ENCODE data around the gene SRSF10.
A peak's percentile ranks its signal among the peaks of the same experiment; 100 is the strongest.

Gene SRSF10

DNA sequence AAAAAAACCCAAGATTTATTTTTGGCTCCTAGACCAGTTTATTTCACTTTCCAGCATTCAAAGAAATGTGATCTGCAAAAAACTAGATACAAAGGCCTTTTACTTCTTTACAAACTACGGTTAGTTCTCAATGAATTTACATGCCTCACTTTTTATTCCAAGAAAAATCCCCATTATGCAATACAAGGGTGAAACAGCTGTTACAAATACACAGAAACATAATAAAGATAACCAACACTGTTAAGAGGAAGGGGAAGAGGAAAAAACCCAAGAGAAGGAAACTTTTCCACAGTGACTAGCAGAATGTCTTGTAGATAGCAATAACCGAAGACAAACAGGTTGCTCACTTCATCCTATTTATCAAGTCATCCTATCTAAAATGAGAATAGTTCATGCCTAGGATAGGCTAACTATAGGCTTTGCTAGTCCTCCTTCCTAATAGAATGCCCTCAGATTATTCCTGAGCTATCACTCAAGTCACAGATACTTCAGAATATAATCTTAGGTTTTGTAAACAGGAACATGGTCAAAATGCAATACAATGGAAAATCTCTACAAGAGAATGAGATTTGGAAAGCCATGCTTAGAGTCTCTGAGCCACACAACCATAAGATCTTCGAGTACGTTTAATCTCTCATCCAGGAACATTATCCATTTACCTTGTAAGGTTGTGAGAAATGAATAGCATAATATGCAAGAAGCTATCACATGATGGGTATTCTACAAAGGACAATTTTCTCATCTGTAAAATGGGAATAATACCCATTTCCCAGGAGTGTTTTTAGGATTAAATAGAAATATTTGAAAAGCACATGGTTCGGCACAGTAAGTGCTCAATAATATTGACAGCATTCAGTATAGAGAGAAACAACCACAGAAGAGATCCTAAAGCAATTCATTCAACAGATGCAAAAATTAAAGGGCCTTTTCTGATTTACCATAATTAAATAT is 15.1 kb downstream of the SRSF10 start:
- peak overlapping the region; percentile 38; the same call in 1 of the 2 replicates for H3K9ac ChIP-seq (ENCODE audit: low read length)
- 0 out of 2 replicates have a peak, but pooled peaks cover 10% of the 10 kb centered on the region for H4K20me1 ChIP-seq (ENCODE audit: insufficient read depth, low read length)
- peaks cover 43% of the 10 kb centered on the region for H3K4me1 ChIP-seq (ENCODE audit: low read length)
- peak overlapping the region; percentile 58 for H3K4me2 ChIP-seq (ENCODE audit: low read length)
- H3K27ac ChIP-seq (ENCODE audit: low read length): peak overlapping the region; percentile 86
- no peak overlapping the region for H2AFZ ChIP-seq (ENCODE audit: low read depth, low read length)
- H3K4me3 ChIP-seq (ENCODE audit: low read length): peak overlapping the region; percentile 25
- no peaks in the 10 kb centered on the region for H3K27me3 ChIP-seq (ENCODE audit: low read depth, low read length)
- no peak for TF ChIP-seq EZH2phosphoT487 (IDR thresholded peaks at IDR 0.05; ENCODE audit: low read depth)
- TF ChIP-seq, protein P1, sequence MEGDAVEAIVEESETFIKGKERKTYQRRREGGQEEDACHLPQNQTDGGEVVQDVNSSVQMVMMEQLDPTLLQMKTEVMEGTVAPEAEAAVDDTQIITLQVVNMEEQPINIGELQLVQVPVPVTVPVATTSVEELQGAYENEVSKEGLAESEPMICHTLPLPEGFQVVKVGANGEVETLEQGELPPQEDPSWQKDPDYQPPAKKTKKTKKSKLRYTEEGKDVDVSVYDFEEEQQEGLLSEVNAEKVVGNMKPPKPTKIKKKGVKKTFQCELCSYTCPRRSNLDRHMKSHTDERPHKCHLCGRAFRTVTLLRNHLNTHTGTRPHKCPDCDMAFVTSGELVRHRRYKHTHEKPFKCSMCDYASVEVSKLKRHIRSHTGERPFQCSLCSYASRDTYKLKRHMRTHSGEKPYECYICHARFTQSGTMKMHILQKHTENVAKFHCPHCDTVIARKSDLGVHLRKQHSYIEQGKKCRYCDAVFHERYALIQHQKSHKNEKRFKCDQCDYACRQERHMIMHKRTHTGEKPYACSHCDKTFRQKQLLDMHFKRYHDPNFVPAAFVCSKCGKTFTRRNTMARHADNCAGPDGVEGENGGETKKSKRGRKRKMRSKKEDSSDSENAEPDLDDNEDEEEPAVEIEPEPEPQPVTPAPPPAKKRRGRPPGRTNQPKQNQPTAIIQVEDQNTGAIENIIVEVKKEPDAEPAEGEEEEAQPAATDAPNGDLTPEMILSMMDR (IDR thresholded peaks at IDR 0.05; ENCODE audit: low read depth, low read length): no peak
- no peaks in the 10 kb centered on the region for H3K9me3 ChIP-seq (ENCODE audit: insufficient read depth, low read length)
- H3K79me2 ChIP-seq (ENCODE audit: low read length): peaks cover 82% of the 10 kb centered on the region
- H3K36me3 ChIP-seq (replicated peaks; ENCODE audit: low read depth, low read length): peaks cover 30% of the 10 kb centered on the region

- Histone ChIP-seq H3K27me3 (ENCODE audit: low read depth, low read length) (no peaks in the 10 kb centered on the region), H3K9me3 (ENCODE audit: insufficient read depth, low read length) (no peaks in the 10 kb centered on the region), H3K4me1 (ENCODE audit: low read length) (peaks cover 43% of the 10 kb centered on the region), H3K4me2 (ENCODE audit: low read length) (peak overlapping the region; percentile 58), H3K79me2 (ENCODE audit: low read length) (peaks cover 79% of the 10 kb centered on the region), H3K36me3 (replicated peaks; ENCODE audit: low read depth, low read length) (peaks cover 30% of the 10 kb centered on the region), H3K4me3 (ENCODE audit: low read length) (peak overlapping the region; percentile 25), H4K20me1 (ENCODE audit: insufficient read depth, low read length) (0 out of 2 replicates have a peak, but pooled peaks cover 10% of the 10 kb centered on the region), H3K9ac (ENCODE audit: low read length) (peak overlapping the region; percentile 38; the same call in 1 of the 2 replicates), H2AFZ (ENCODE audit: low read depth, low read length) (no peak overlapping the region), H3K27ac (ENCODE audit: low read length) (peak overlapping the region; percentile 86)
- TF ChIP-seq EZH2phosphoT487 (IDR thresholded peaks at IDR 0.05; ENCODE audit: low read depth): no peak
- TF ChIP-seq, protein P1 (IDR thresholded peaks at IDR 0.05; ENCODE audit: low read depth, low read length): no peak
These were observed 15.9 kb downstream of the SRSF10 start for GRCh38 chr1:23964235-23964668.

- H3K79me2 ChIP-seq (ENCODE audit: low read length): peaks cover 77% of the 10 kb centered on the region
- H3K9ac ChIP-seq (ENCODE audit: low read length): no peak overlapping the region
- peak overlapping the region; percentile 86 for H3K27ac ChIP-seq (ENCODE audit: low read length)
- H3K4me2 ChIP-seq (ENCODE audit: low read length): peak overlapping the region; percentile 58
- peaks cover 43% of the 10 kb centered on the region for H3K4me1 ChIP-seq (ENCODE audit: low read length)
- TF ChIP-seq, protein P1 (IDR thresholded peaks at IDR 0.05; ENCODE audit: low read depth, low read length): no peak
- TF ChIP-seq EZH2phosphoT487 (IDR thresholded peaks at IDR 0.05; ENCODE audit: low read depth): no peak
- H4K20me1 ChIP-seq (ENCODE audit: insufficient read depth, low read length): 0 out of 2 replicates have a peak, but pooled peaks cover 10% of the 10 kb centered on the region
- H2AFZ ChIP-seq (ENCODE audit: low read depth, low read length): no peak overlapping the region
- no peaks in the 10 kb centered on the region for H3K27me3 ChIP-seq (ENCODE audit: low read depth, low read length)
- peaks cover 29% of the 10 kb centered on the region for H3K36me3 ChIP-seq (replicated peaks; ENCODE audit: low read depth, low read length)
- H3K9me3 ChIP-seq (ENCODE audit: insufficient read depth, low read length): no peaks in the 10 kb centered on the region
- no peak overlapping the region for H3K4me3 ChIP-seq (ENCODE audit: low read length)
These were observed 16.4 kb downstream of the SRSF10 start for GRCh38 chr1:23963617-23964234.
